Neural cell (in vitro differentiated cells): ENCODE data around the gene OR4S1. TPM values are rescaled to one million over a fixed set of nuclear protein-coding genes. Genes with fewer than 3 reads are reported as not detected.

Experiments used
- H2AFZ ChIP-seq: fragments of 200-600, 300-800 bp; sonication (generic), shearing (Covaris generic); 2 replicates; pipeline ENCODE4 v1.6.0; 2014; ENCODE audit warnings: low read depth, mild to moderate bottlenecking, antibody characterized with exemption, low read length, moderate library complexity
- H3F3A ChIP-seq: fragments of 200-600 bp; shearing (Covaris generic); 2 replicates; pipeline ENCODE4 v1.6.1; 2016; ENCODE audit warnings: mild to moderate bottlenecking, moderate library complexity, mixed read lengths, antibody characterized with exemption, low read length; ENCODE audit not compliant: insufficient read depth, poor library complexity, severe bottlenecking
- H3K27ac ChIP-seq: fragments of 200-600, 300-800 bp; sonication (generic), shearing (Covaris generic); 2 replicates; pipeline ENCODE4 v1.5.1; 2014; ENCODE audit warnings: mild to moderate bottlenecking, low read length, moderate library complexity
- H3K27me3 ChIP-seq: fragments of 300-800, 200-600 bp; sonication (generic), shearing (Covaris generic); 2 replicates; pipeline ENCODE4 v1.6.0; 2014; ENCODE audit warnings: mild to moderate bottlenecking, low read depth, low read length, moderate library complexity; ENCODE audit not compliant: insufficient read depth
- H3K36me3 ChIP-seq: fragments of 300-800, 200-600 bp; sonication (generic), shearing (Covaris generic); 2 replicates; pipeline ENCODE4 v1.5.1; 2014; ENCODE audit warnings: mild to moderate bottlenecking, antibody characterized with exemption, low read length, moderate library complexity; ENCODE audit not compliant: insufficient read depth
- H3K4me2 ChIP-seq: fragments of 300-800, 200-600 bp; sonication (generic), shearing (Covaris generic); 2 replicates; pipeline ENCODE4 v1.6.0; 2014; ENCODE audit warnings: mild to moderate bottlenecking, low read length
- H3K4me3 ChIP-seq: fragments of 300-800, 200-600 bp; sonication (generic), shearing (Covaris generic); 2 replicates; pipeline ENCODE4 v1.5.1; 2014; ENCODE audit warnings: mild to moderate bottlenecking, low read length, moderate library complexity
- H3K79me2 ChIP-seq: fragments of 200-600 bp; shearing (Covaris generic); replicated peaks from 2 replicates; pipeline ENCODE4 v1.6.0; 2014; ENCODE audit warnings: mild to moderate bottlenecking, low read length, moderate library complexity; ENCODE audit not compliant: insufficient read depth
- H3K9ac ChIP-seq: fragments of 300-800, 200-600 bp; sonication (generic), shearing (Covaris generic); 2 replicates; pipeline ENCODE4 v1.6.1; 2016; ENCODE audit warnings: mild to moderate bottlenecking, low read length, mixed read lengths
- H3K9me2 ChIP-seq: fragments of 200-600 bp; shearing (Covaris generic); 2 replicates; pipeline ENCODE4 v1.6.1; 2016; ENCODE audit warnings: mild to moderate bottlenecking, low read length, mixed read lengths; ENCODE audit not compliant: insufficient read depth
- H3K9me3 ChIP-seq: fragments of 200-600, 300-800 bp; sonication (generic), shearing (Covaris generic); 2 replicates; pipeline ENCODE4 v1.6.1; 2016; ENCODE audit warnings: mild to moderate bottlenecking, mixed run types, low read length, moderate library complexity, mixed read lengths
- H4K20me1 ChIP-seq: fragments of 200-600 bp; shearing (Covaris generic); 2 replicates; pipeline ENCODE4 v1.6.1; 2016; ENCODE audit warnings: mild to moderate bottlenecking, mixed run types; ENCODE audit not compliant: insufficient read depth
- EP300 ChIP-seq: fragments of 450-650 bp; conservative IDR thresholded peaks from 2 replicates; pipeline ENCODE4 v1.6.1; 2014; ENCODE audit warnings: antibody characterized with exemption, mild to moderate bottlenecking, moderate library complexity; ENCODE audit not compliant: poor library complexity, severe bottlenecking
- EZH2 ChIP-seq: fragments of 200-600, 300-800 bp; shearing (Covaris generic), sonication (generic); IDR thresholded peaks from 2 replicates; pipeline ENCODE4 v1.6.1; 2014; ENCODE audit warnings: antibody characterized with exemption, low read length, borderline replicate concordance, mild to moderate bottlenecking; ENCODE audit not compliant: insufficient read depth, poor library complexity, severe bottlenecking
- MXI1 ChIP-seq: fragments of 450-650 bp; conservative IDR thresholded peaks from 2 replicates; pipeline ENCODE4 v1.6.1; 2014; ENCODE audit warnings: antibody characterized with exemption, mild to moderate bottlenecking; ENCODE audit not compliant: poor library complexity, severe bottlenecking
- POLR2AphosphoS5 ChIP-seq: IDR thresholded peaks from 2 replicates; pipeline ENCODE4 v1.6.1; 2012
- RAD21 ChIP-seq: fragments of 450-650 bp; conservative IDR thresholded peaks from 2 replicates; pipeline ENCODE4 v1.6.1; 2014; ENCODE audit warnings: antibody characterized with exemption, mild to moderate bottlenecking, moderate library complexity
- SMC3 ChIP-seq: fragments of 450-650 bp; conservative IDR thresholded peaks from 2 replicates; pipeline ENCODE4 v1.6.1; 2014; ENCODE audit warnings: antibody characterized with exemption, mild to moderate bottlenecking, moderate library complexity; ENCODE audit not compliant: poor library complexity
- TAF1 ChIP-seq: IDR thresholded peaks from 2 replicates; pipeline ENCODE4 v1.6.1; 2012; ENCODE audit warnings: low read depth
- polyA plus RNA-seq: library from polyadenylated mRNA; depleted of rRNA; stranded (reverse); fragments of >200 nt; gene quantifications from 2 replicates; pipeline ENCODE4 v1.2.3, GENCODE V29; 2014
- TF ChIP-seq, protein P1 (sequence below): IDR thresholded peaks from 2 replicates; pipeline ENCODE4 v1.6.1; 2012; ENCODE audit warnings: borderline replicate concordance
- TF ChIP-seq, protein P2 (sequence below): fragments of 450-650 bp; IDR thresholded peaks from 2 replicates; pipeline ENCODE4 v1.5.1; 2014; ENCODE audit warnings: antibody characterized with exemption, mild to moderate bottlenecking, moderate library complexity; ENCODE audit not compliant: poor library complexity, severe bottlenecking

The OR4S1 gene
- polyA plus RNA-seq, 1 donor from 2014 or later = not detected

DNA sequence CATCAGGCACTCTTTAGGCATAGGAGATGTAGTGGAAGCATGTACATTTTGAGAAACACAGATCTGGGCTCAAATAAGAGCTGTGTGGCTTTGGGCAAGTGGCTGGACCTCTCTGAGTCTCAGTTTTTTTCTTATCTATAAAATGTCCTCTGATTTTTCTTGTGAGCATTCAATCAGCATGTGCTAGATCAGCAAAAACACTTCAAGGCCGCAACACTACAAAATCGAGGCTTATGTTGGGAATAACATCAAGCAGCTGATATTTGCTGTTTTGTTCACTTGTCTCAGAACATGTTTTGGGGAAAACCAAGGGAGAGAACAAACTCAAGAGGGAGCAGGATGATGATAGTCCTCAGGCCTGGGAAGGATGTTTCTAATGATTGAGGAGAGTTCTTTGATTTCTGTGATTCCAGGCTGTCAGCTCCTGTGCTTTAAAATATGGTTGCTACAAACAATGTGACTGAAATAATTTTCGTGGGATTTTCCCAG, 42.6 kb upstream of the OR4S1 start, which contains the start of gene OR4X1:
TSS of gene OR4X1 (plus strand) at position 439 of the 489 bp plus-strand sequence. CDS start at position 439, 0 bp downstream.
- no peak for TF ChIP-seq EZH2
- TF ChIP-seq, protein P1, sequence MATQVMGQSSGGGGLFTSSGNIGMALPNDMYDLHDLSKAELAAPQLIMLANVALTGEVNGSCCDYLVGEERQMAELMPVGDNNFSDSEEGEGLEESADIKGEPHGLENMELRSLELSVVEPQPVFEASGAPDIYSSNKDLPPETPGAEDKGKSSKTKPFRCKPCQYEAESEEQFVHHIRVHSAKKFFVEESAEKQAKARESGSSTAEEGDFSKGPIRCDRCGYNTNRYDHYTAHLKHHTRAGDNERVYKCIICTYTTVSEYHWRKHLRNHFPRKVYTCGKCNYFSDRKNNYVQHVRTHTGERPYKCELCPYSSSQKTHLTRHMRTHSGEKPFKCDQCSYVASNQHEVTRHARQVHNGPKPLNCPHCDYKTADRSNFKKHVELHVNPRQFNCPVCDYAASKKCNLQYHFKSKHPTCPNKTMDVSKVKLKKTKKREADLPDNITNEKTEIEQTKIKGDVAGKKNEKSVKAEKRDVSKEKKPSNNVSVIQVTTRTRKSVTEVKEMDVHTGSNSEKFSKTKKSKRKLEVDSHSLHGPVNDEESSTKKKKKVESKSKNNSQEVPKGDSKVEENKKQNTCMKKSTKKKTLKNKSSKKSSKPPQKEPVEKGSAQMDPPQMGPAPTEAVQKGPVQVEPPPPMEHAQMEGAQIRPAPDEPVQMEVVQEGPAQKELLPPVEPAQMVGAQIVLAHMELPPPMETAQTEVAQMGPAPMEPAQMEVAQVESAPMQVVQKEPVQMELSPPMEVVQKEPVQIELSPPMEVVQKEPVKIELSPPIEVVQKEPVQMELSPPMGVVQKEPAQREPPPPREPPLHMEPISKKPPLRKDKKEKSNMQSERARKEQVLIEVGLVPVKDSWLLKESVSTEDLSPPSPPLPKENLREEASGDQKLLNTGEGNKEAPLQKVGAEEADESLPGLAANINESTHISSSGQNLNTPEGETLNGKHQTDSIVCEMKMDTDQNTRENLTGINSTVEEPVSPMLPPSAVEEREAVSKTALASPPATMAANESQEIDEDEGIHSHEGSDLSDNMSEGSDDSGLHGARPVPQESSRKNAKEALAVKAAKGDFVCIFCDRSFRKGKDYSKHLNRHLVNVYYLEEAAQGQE = no peak
- no peak for TF ChIP-seq MXI1
- TF ChIP-seq EP300 = no peak
- no peak for TF ChIP-seq RAD21
- TF ChIP-seq TAF1 = no peak
- no peak for TF ChIP-seq SMC3
- TF ChIP-seq POLR2AphosphoS5 = no peak
- TF ChIP-seq, protein P2, sequence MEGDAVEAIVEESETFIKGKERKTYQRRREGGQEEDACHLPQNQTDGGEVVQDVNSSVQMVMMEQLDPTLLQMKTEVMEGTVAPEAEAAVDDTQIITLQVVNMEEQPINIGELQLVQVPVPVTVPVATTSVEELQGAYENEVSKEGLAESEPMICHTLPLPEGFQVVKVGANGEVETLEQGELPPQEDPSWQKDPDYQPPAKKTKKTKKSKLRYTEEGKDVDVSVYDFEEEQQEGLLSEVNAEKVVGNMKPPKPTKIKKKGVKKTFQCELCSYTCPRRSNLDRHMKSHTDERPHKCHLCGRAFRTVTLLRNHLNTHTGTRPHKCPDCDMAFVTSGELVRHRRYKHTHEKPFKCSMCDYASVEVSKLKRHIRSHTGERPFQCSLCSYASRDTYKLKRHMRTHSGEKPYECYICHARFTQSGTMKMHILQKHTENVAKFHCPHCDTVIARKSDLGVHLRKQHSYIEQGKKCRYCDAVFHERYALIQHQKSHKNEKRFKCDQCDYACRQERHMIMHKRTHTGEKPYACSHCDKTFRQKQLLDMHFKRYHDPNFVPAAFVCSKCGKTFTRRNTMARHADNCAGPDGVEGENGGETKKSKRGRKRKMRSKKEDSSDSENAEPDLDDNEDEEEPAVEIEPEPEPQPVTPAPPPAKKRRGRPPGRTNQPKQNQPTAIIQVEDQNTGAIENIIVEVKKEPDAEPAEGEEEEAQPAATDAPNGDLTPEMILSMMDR = no peak
- Histone ChIP-seq H3K36me3 (no peaks in the 10 kb centered on the region), H3K79me2 (no peaks in the 10 kb centered on the region), H3F3A (no peaks in the 10 kb centered on the region), H3K4me3 (no peak within 1 kb of the TSS), H3K27ac (no peak within 1 kb of the TSS), H3K9me2 (no peaks in the 10 kb centered on the region), H2AFZ (no peak within 1 kb of the TSS), H3K9me3 (no peaks in the 10 kb centered on the region), H3K27me3 (no peaks in the 10 kb centered on the region), H4K20me1 (no peaks in the 10 kb centered on the region), H3K4me2 (no peak within 1 kb of the TSS), H3K9ac (no peak within 1 kb of the TSS)

GRCh38 chr11:48270621-48271020, 35.4 kb upstream of the OR4S1 start:
- Histone ChIP-seq H3K9me2 (no peaks in the 10 kb centered on the region), H3K9me3 (no peaks in the 10 kb centered on the region)

More at GRCh38 chr11:48270621-48271020, 35.4 kb upstream of the OR4S1 start:
- no peak overlapping the region for H3K4me2 ChIP-seq
- no peak overlapping the region for H2AFZ ChIP-seq
- no peaks in the 10 kb centered on the region for H3K36me3 ChIP-seq
- H3K79me2 ChIP-seq = no peaks in the 10 kb centered on the region
- H3K4me3 ChIP-seq = no peak overlapping the region
- TF ChIP-seq SMC3 (no peak), EZH2 (no peak), TAF1 (no peak), EP300 (no peak), MXI1 (no peak), RAD21 (no peak), POLR2AphosphoS5 (no peak)
- TF ChIP-seq, protein P1 = no peak
- TF ChIP-seq, protein P2 = no peak
- no peak overlapping the region for H3K9ac ChIP-seq
- no peaks in the 10 kb centered on the region for H3F3A ChIP-seq
- no peaks in the 10 kb centered on the region for H3K27me3 ChIP-seq
- no peak overlapping the region for H3K27ac ChIP-seq
- H4K20me1 ChIP-seq = no peaks in the 10 kb centered on the region
